B cell (primary cell): ENCODE measurements around the gene IL31.

Source experiments
- CTCF ChIP-seq: fragments of 200-600 bp; IDR thresholded peaks from one replicate; pipeline ENCODE4 v1.8.0; 2022; ENCODE audit warnings: antibody characterized with exemption, mild to moderate bottlenecking
- EZH2 ChIP-seq: IDR thresholded peaks from 2 replicates; pipeline ENCODE4 v1.6.1; 2012; ENCODE audit warnings: borderline replicate concordance, low read depth, mild to moderate bottlenecking, moderate library complexity, low read length; ENCODE audit not compliant: insufficient read depth, poor library complexity, severe bottlenecking

GRCh38 chr12:122202017-122202416 is 28.0 kb upstream of the IL31 start:
- no peak for TF ChIP-seq CTCF
- no peak for TF ChIP-seq EZH2
